ENCODE measurements around the gene C6orf89. TPM values are rescaled to one million over a fixed set of nuclear protein-coding genes. Genes with fewer than 3 reads are reported as not detected.
A peak's percentile ranks its signal among the peaks of the same experiment; 100 is the strongest.

Gene C6orf89
- polyA plus RNA-seq, 2 of the 4 experiments (the other 2 are of a cell fraction): 13.8 to 27.0 TPM

GRCh38 chr6:36914227-36914794 is 28.6 kb downstream of the C6orf89 start:
- ChIA-PET CTCF (interaction anchor here (0.6 to 2.4 kb wide), 18 partner anchors 9 to 150 kb away, joined by 3 to 14 read pairs (median 4); partner anchors contain the start of genes C6orf89 and PI16), POLR2A (no interaction called here)
- peak overlapping the region; percentile 71 for H3K4me2 ChIP-seq
- no peak for TF ChIP-seq ZFP36 (IDR thresholded peaks at IDR 0.05; ENCODE audit: borderline replicate concordance, partially characterized antibody)
- TF ChIP-seq CEBPB (IDR thresholded peaks at IDR 0.05): no peak
- no peak for TF ChIP-seq POLR2AphosphoS2 (conservative IDR thresholded peaks at IDR 0.05; ENCODE audit: low read length)
- no peak for TF ChIP-seq HOXA7 (CRISPR knock-in tag; IDR thresholded peaks at IDR 0.05)
- peak in 1 of 2 experiments; percentile 38; a peak in 2 of 5 replicates for TF ChIP-seq RAD21 (conservative IDR thresholded peaks at IDR 0.05 in 1 of 2, IDR thresholded peaks at IDR 0.05 in 1 of 2)
- no peak for TF ChIP-seq CHD4 (IDR thresholded peaks at IDR 0.05; ENCODE audit: borderline replicate concordance)
- TF ChIP-seq CTCF (IDR thresholded peaks at IDR 0.05): peak; percentile 14; the same call in 2 of the 3 replicates
- no peak for TF ChIP-seq FOSB (CRISPR knock-in tag; IDR thresholded peaks at IDR 0.05)
- TF ChIP-seq FOSL2 (IDR thresholded peaks at IDR 0.05): no peak
- TF ChIP-seq FOSL2 (CRISPR knock-in tag; IDR thresholded peaks at IDR 0.05): peak; percentile 74
- TF ChIP-seq MAX (IDR thresholded peaks at IDR 0.05): 0 out of 2 replicates have a peak, but pooled peaks have one; percentile 15
- peak; percentile 43 for TF ChIP-seq MAFK (IDR thresholded peaks at IDR 0.05; ENCODE audit: partially characterized antibody)
- TF ChIP-seq HES2 (IDR thresholded peaks at IDR 0.05): no peak
- no peak for TF ChIP-seq RARB (CRISPR knock-in tag; IDR thresholded peaks at IDR 0.05)
- no peak for TF ChIP-seq NFE2L2 (conservative IDR thresholded peaks at IDR 0.05; ENCODE audit: low read length)
- no peak for TF ChIP-seq BHLHE40 (IDR thresholded peaks at IDR 0.05; ENCODE audit: low read depth, low read length)
- no peak for TF ChIP-seq KDM1A (IDR thresholded peaks at IDR 0.05; ENCODE audit: low read depth)
- no peak for TF ChIP-seq GATA3 (IDR thresholded peaks at IDR 0.05; ENCODE audit: borderline replicate concordance)
- no peak for TF ChIP-seq ATOH8 (CRISPR knock-in tag; IDR thresholded peaks at IDR 0.05; ENCODE audit: low read depth)
- peak; percentile 25; the same call in 1 of the 3 replicates for TF ChIP-seq SMC3 (IDR thresholded peaks at IDR 0.05)
- whole genome bisulfite sequencing (ENCODE audit: missing lambda C conversion rate): 11% methylated on average over 10 of the region's 10 CpGs
- H3K27ac ChIP-seq: peak overlapping the region in 1 of 2 experiments; percentile 71; a peak in 3 of 6 replicates
- ATAC-seq: peak; percentile 99
- peaks cover 16% of the 10 kb centered on the region for H3K4me1 ChIP-seq
- DNase-seq (ENCODE audit: low read depth in 1 of 2, low spot score in 1 of 2): peak; percentile 68 to 70
- no peaks in the 10 kb centered on the region for H3K9me3 ChIP-seq
- FAIRE-seq: no peak
- no peak overlapping the region for H3K4me3 ChIP-seq

GRCh38 chr6:36915599-36915998 is 29.8 kb downstream of the C6orf89 start:
- DNase-seq (ENCODE audit: low read depth in 1 of 2, low spot score in 1 of 2): no peak
- FAIRE-seq: no peak
- ATAC-seq: no peak
- H3K4me2 ChIP-seq: no peak overlapping the region
- ChIA-PET POLR2A (no interaction called here), CTCF (interaction anchor here (2.3 to 2.4 kb wide), 2 partner anchors 13 to 149 kb away, joined by 5 to 14 read pairs; no protein-coding TSS in a partner anchor)
- H3K27ac ChIP-seq: no peak overlapping the region
- no peaks in the 10 kb centered on the region for H3K9me3 ChIP-seq
- 98% methylated on average over 4 of the region's 4 CpGs for WGBS (ENCODE audit: missing lambda C conversion rate)
- peaks cover 25% of the 10 kb centered on the region for H3K4me1 ChIP-seq
- TF ChIP-seq CHD2 (IDR thresholded peaks at IDR 0.05; ENCODE audit: low read length, partially characterized antibody) (no peak), JUNB (IDR thresholded peaks at IDR 0.05) (no peak), JUN (IDR thresholded peaks at IDR 0.05) (no peak), ZFP36 (IDR thresholded peaks at IDR 0.05; ENCODE audit: borderline replicate concordance, partially characterized antibody) (no peak), HOXA7 (CRISPR knock-in tag; IDR thresholded peaks at IDR 0.05) (no peak), HDAC2 (IDR thresholded peaks at IDR 0.05) (no peak), NFE2L2 (conservative IDR thresholded peaks at IDR 0.05; ENCODE audit: low read length) (no peak)
- H3K4me3 ChIP-seq: no peak overlapping the region
